ENCODE results near the gene NT5M. TPM values are rescaled to one million over a fixed set of nuclear protein-coding genes. Genes with fewer than 3 reads are reported as not detected.

The NT5M gene
- total RNA-seq, 1 donor from 2014 or later: 3.2 TPM

GRCh38 chr17:17343160-17343735 is 40.1 kb downstream of the NT5M start:
- DNase-seq (ENCODE audit: extremely low spot score in 2 of 2): no peak
- TF ChIP-seq POLR2AphosphoS5 (IDR thresholded peaks at IDR 0.05; ENCODE audit: insufficient read depth in 1 of 2, low read depth in 1 of 2): no peak
- no peak for TF ChIP-seq POLR2A (IDR thresholded peaks at IDR 0.05)
- TF ChIP-seq CTCF (IDR thresholded peaks at IDR 0.05): no peak
- intact Hi-C loops (cut with DNase I): no loop called here
- no peak overlapping the region for H3K4me3 ChIP-seq
- no peaks in the 10 kb centered on the region for H3K36me3 ChIP-seq
- H3K4me1 ChIP-seq: no peaks in the 10 kb centered on the region
- H3K9me3 ChIP-seq: no peaks in the 10 kb centered on the region
- H3K27ac ChIP-seq: no peak overlapping the region
- H3K27me3 ChIP-seq: no peaks in the 10 kb centered on the region

- Histone ChIP-seq H3K4me3 (no peak overlapping the region), H3K27ac (no peak overlapping the region), H3K27me3 (no peaks in the 10 kb centered on the region), H3K36me3 (no peaks in the 10 kb centered on the region), H3K9me3 (no peaks in the 10 kb centered on the region), H3K4me1 (no peaks in the 10 kb centered on the region)
- TF ChIP-seq POLR2A (IDR thresholded peaks at IDR 0.05) (no peak), CTCF (IDR thresholded peaks at IDR 0.05) (no peak), POLR2AphosphoS5 (IDR thresholded peaks at IDR 0.05; ENCODE audit: insufficient read depth in 1 of 2, low read depth in 1 of 2) (no peak)
- DNase-seq (ENCODE audit: extremely low spot score in 2 of 2): no peak
- intact Hi-C loops (cut with DNase I): no loop called here
These were observed 40.8 kb downstream of the NT5M start for GRCh38 chr17:17343896-17344506.

- Histone ChIP-seq H3K4me1 (no peaks in the 10 kb centered on the region), H3K27ac (no peak overlapping the region), H3K27me3 (no peaks in the 10 kb centered on the region), H3K36me3 (no peaks in the 10 kb centered on the region), H3K4me3 (no peak overlapping the region), H3K9me3 (no peaks in the 10 kb centered on the region)
- DNase-seq (ENCODE audit: extremely low spot score in 2 of 2): peak in 1 of 2 donors; percentile 70
- intact Hi-C loops (cut with DNase I): no loop called here
- TF ChIP-seq POLR2A (IDR thresholded peaks at IDR 0.05): no peak
- TF ChIP-seq POLR2AphosphoS5 (IDR thresholded peaks at IDR 0.05; ENCODE audit: insufficient read depth in 1 of 2, low read depth in 1 of 2): no peak
- TF ChIP-seq CTCF (IDR thresholded peaks at IDR 0.05): no peak
These were observed 41.5 kb downstream of the NT5M start for GRCh38 chr17:17344507-17345293.

GRCh38 chr17:17345294-17345597 is 42.1 kb downstream of the NT5M start:
- DNase-seq (ENCODE audit: extremely low spot score in 2 of 2): no peak
- Histone ChIP-seq H3K4me1 (no peaks in the 10 kb centered on the region), H3K9me3 (no peaks in the 10 kb centered on the region), H3K27me3 (no peaks in the 10 kb centered on the region), H3K4me3 (no peak overlapping the region), H3K36me3 (no peaks in the 10 kb centered on the region), H3K27ac (no peak overlapping the region)
- TF ChIP-seq POLR2AphosphoS5 (IDR thresholded peaks at IDR 0.05; ENCODE audit: insufficient read depth in 1 of 2, low read depth in 1 of 2) (no peak), POLR2A (IDR thresholded peaks at IDR 0.05) (no peak), CTCF (IDR thresholded peaks at IDR 0.05) (no peak)
- intact Hi-C loops (cut with DNase I): no loop called here
